HCEC 1CT (cell line): ENCODE data around the gene EPS8L3.
"Not testable (repeated sequence)": the region's sequence is repeated elsewhere in the genome, so short reads cannot be mapped to it uniquely, and the experiment has no call there.

Experiments
- DNase-seq: peaks from one replicate; pipeline ENCODE4 v3.0.0-alpha.2; 2017

Gene EPS8L3

DNA sequence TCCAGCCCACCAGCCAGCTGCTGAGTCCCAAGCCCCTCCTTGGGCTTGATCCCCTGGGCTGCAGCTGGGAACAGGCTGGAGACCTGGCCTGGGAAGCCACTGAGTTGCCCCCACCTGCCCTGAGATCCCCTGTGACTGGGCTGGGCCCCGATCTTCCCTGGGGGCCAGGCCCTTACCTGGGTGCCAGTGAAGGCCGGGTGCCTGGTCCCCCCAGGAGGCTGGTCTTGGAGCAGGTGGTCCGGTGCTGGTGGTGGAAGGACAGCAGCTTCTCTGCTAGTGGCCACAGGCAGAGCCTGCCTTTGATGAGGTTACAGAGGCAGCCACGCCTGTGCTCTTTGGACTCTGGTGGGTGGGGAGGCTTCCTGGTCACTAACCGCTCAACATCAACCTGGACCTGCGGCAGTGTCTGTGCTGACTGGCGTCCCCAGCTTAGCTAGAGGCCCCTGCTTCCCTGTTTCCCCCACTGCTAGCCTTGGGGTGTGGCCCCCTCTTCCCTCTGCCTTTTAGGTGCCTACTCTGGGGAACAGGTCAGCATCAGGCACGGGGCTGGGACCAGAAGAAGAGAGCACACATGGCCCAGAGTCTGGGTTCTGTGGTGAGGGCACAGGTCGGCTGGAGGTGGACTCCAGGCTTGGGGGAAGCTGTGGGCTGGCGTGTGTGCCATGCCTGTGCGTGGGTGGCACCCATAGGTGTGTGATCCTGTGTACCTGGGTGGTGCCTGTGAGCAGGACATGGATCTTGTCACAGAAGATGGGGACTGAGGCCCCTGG, at the start of gene EPS8L3:
TSS of gene EPS8L3 (minus strand) at position 278 of the 770 bp plus-strand sequence. CDS start 2,174 bp downstream, outside the sequence.
- DNase-seq, result no peak

DNA sequence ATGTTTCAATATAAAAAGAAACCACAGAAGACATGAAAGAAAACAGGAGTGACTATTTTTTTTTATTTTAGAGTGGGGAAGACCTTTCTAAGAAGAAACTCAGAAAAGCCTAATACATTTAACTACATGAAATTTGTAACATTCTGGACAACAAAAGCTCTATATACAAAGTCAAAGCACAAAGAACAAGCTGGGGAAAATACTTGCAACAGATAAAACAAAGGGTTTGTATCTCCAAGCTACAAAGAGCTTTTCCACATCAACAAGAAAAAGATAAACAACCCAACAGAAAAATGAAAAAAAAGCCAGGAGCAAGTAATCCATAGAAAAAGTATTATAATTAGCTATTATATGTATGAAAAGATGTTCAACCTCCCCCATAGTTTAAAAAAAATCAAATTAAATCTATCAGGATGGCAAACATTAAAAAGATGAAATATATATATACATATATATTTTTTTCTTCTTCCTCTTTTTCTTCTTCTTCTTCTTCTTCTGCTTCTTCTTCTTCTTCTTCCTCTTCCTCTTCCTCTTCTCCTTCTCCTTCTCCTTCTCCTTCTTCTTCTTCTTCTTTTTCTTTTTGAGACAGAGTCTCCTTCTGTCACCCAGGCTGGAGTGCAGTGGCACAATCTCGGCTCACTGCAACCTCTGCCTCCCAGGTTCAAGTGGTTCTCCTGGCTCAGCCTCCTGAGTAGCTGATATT, 49.1 kb upstream of the EPS8L3 start:
- DNase-seq, result no peak

GRCh38 chr1:109808703-109809102, 45.0 kb upstream of the EPS8L3 start:
- DNase-seq, result no peak

- peak; percentile 40 for DNase-seq
Observed at GRCh38 chr1:109807822-109808680, 44.3 kb upstream of the EPS8L3 start.

- DNase-seq, result no peak
Observed at GRCh38 chr1:109807402-109807801, 43.7 kb upstream of the EPS8L3 start.

GRCh38 chr1:109806733-109807400, 43.1 kb upstream of the EPS8L3 start:
- no peak for DNase-seq

- no peak for DNase-seq
Observed at GRCh38 chr1:109805486-109806165, 41.9 kb upstream of the EPS8L3 start.

DNA sequence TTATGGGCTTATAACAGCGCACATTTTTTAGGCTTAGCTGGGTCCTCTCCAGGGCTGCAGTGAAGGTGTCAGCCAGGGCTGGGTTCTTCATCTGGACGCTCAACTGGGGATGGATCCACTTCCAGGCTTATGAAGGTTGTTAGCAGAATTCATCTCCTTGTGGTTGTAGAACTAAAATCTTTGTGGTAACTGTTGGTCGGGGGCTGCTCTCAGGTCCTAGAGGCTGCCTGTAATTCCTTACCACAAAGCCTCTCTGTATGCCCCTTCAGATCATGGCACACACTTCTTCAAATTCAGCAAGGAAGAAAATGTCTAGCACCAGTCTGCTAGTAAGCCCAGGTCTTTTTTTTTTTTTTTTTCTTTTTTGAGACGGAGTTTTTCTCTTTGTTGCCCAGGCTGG, 40.9 kb upstream of the EPS8L3 start:
- no peak for DNase-seq

DNA sequence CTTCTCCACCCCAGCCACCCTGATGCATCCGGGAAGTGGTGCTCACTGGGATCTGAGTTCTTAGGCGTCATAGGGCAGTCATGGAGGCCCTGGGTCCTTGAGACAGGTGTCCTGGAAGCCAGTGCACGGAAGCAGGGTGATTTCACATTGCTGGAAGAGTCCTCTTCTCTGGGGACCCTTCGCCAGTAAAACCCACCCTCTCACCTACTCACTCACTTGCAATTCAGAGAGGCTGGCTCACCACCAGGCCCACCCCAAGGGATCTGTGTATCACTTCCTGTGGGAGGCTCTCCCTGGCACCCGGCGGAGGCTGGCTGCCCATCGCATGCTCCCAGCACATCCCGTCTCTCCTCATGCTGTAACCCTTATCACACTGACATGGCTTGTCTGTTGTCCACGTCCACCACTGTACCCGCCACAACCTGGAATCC, 40.2 kb upstream of the EPS8L3 start:
- DNase-seq, result no peak

DNA sequence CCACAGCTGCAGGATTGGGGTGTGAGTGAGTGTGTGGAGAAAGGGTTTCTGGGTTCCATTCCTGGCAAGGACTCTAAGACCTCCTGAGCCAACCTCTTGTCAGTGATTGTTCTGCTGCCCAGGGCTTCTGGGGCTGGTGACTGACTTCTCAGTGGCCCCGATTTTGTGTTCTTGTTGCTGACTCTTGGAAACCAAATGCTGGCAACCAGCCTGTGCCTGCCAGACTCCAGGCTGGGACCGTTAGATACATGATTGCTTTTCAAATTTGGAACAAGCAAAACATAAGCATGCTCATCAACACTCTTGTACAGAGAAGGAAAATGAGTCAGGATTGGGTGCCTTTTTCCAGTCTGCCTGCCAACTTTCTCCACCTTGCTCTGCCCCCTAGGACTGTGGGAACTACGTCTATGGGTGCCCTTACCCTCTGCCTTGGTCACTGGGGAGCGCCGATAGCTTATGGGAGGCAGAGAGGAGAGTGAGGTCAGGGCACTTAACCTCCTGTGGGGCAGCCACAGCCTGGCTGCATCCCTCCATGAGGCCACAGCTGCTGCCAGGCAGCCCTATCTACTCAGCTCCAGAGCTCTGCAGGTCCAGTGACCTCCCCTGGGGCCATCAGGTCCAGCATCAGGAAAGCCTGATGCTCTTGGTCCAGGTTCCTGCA, 39.3 kb upstream of the EPS8L3 start:
- no peak for DNase-seq

GRCh38 chr1:109802136-109802900, 38.6 kb upstream of the EPS8L3 start:
- no peak for DNase-seq

DNA sequence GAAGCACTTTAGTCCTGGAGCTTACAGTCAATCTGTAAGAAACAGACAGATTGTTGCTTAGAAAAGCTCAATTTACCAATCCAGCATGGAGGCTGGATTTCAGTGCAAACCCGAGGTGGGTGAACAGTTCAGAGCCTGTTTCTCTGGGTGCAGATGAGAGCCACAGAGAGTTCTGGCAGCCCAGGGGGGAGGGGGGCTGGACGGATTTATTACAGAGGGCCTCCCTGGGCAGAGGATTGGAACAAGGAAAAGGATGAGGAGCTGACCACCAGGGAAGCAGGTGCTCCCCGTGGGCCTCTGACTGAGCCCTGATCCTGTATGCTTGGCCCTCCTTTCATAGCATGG, 38.0 kb upstream of the EPS8L3 start:
- no peak for DNase-seq

GRCh38 chr1:109800291-109800690, 36.6 kb upstream of the EPS8L3 start:
- DNase-seq, result no peak

DNA sequence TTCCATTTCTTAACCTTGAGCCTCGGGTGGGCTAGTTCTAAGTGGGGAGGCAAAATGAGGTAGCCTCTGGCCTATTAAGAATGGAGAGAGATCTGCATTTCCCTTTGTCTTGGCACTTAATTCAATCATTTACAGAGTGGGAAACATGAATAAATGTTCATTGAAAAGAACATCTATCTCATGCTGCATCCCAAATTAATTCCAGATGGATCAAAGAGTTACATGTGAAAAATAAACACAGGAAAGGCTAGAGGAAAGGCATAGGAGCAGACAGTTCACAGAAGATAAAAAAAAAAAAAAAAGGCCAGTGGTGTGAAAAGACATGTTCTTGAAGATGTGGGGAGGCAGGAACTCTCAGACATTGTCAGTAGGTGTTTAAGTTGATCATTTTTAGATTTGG, 35.7 kb upstream of the EPS8L3 start:
- DNase-seq, result no peak

GRCh38 chr1:109797303-109797595, 33.5 kb upstream of the EPS8L3 start:
- DNase-seq, result not testable (repeated sequence)

- DNase-seq, result peak; percentile 25
Observed at GRCh38 chr1:109796484-109797302, 33.0 kb upstream of the EPS8L3 start.

GRCh38 chr1:109794319-109795132, 30.8 kb upstream of the EPS8L3 start:
- DNase-seq, result no peak

- DNase-seq, result peak; percentile 26
Observed at GRCh38 chr1:109793486-109794318, 30.0 kb upstream of the EPS8L3 start.
